ENCODE results near the gene POU2F3.

DNA sequence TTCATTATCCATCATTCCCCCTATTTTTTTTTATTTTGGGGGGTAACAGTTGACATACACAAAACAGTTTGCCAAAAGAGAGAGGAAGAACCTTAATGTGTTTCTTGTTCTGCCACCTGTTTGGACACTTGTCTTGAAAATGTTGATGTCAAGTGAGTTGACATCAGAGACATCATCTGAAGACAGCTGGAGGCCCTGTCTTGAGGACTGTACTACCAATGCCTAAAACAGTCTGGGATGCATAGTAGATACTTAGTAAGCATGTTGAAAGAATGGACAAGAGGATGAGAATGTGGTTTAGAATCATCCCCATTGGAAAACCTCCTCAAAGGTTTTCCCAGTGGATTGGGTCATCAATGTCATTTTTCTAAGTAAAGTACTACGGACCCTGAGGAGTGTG lies 93.9 kb downstream of the POU2F3 start:
- TF ChIP-seq, protein P1, sequence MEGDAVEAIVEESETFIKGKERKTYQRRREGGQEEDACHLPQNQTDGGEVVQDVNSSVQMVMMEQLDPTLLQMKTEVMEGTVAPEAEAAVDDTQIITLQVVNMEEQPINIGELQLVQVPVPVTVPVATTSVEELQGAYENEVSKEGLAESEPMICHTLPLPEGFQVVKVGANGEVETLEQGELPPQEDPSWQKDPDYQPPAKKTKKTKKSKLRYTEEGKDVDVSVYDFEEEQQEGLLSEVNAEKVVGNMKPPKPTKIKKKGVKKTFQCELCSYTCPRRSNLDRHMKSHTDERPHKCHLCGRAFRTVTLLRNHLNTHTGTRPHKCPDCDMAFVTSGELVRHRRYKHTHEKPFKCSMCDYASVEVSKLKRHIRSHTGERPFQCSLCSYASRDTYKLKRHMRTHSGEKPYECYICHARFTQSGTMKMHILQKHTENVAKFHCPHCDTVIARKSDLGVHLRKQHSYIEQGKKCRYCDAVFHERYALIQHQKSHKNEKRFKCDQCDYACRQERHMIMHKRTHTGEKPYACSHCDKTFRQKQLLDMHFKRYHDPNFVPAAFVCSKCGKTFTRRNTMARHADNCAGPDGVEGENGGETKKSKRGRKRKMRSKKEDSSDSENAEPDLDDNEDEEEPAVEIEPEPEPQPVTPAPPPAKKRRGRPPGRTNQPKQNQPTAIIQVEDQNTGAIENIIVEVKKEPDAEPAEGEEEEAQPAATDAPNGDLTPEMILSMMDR (IDR thresholded peaks at IDR 0.05): no peak
- TF ChIP-seq POLR2A (IDR thresholded peaks at IDR 0.05): no peak
